Gastrocnemius medialis (tissue), 4 donors: ENCODE data around the gene HIPK4.

Experiments used
- CTCF ChIP-seq, 5 experiments: fragments of 450-650 bp in 3 of 5; fragments of 200-600 bp in 2 of 5; sonication (generic) in 2 of 5; IDR thresholded peaks in 4 of 5; conservative IDR thresholded peaks in 1 of 5; 1 replicate in 4 of 5; 2 replicates in 1 of 5; pipeline ENCODE4 v1.5.1; 2016 to 2019; ENCODE audit warnings: antibody characterized with exemption in 5 of 5, mild to moderate bottlenecking in 3 of 5, moderate library complexity in 3 of 5
- POLR2A ChIP-seq, 2 donors: fragments of 450-650 bp; IDR thresholded peaks; one replicate each; pipeline ENCODE4 v1.6.1; 2017; ENCODE audit warnings: antibody characterized with exemption in 2 of 2, mild to moderate bottlenecking in 2 of 2, moderate library complexity in 2 of 2

GRCh38 chr19:40360020-40360707, 29.8 kb downstream of the HIPK4 start:
- TF ChIP-seq POLR2A (IDR thresholded peaks at IDR 0.05) (no peak), CTCF (IDR thresholded peaks at IDR 0.05 in 4 of 5, conservative IDR thresholded peaks at IDR 0.05 in 1 of 5) (no peak)
